SK-N-SH treated with all-trans-retinoic acid at 6 μM for 48 hours (cell line): Measurements from ENCODE around the gene COL7A1.

Source experiments
- ATAC-seq: fragments of 200-7000 bp; cut with Tn5 transposase; 3 replicates; pipeline ENCODE4 v1.9.1; 2020; ENCODE audit warnings: mild to moderate bottlenecking, moderate library complexity
- ARNTL ChIP-seq: fragments of 450-650 bp; formaldehyde crosslinking; IDR thresholded peaks from 2 replicates; pipeline ENCODE4 v1.5.0; 2020; ENCODE audit warnings: low read depth, mild to moderate bottlenecking, moderate library complexity, borderline replicate concordance
- CSDC2 ChIP-seq: fragments of 250-450 bp; sonication (Bioruptor Pico); IDR thresholded peaks from 2 replicates; pipeline ENCODE4 v1.5.0; 2020; ENCODE audit warnings: mild to moderate bottlenecking, moderate library complexity
- ESRRG ChIP-seq: fragments of 250-450 bp; sonication (Bioruptor Pico); IDR thresholded peaks from 2 replicates; pipeline ENCODE4 v1.6.1; 2021; ENCODE audit warnings: mild to moderate bottlenecking
- GLIS3 ChIP-seq: fragments of 250-450 bp; sonication (Bioruptor Pico); IDR thresholded peaks from 2 replicates; pipeline ENCODE4 v1.5.0; 2020; ENCODE audit warnings: mild to moderate bottlenecking, moderate library complexity
- ISL1 ChIP-seq: fragments of 250-450 bp; sonication (Bioruptor Pico); IDR thresholded peaks from 2 replicates; pipeline ENCODE4 v2.1.2; 2022; ENCODE audit warnings: mild to moderate bottlenecking, moderate library complexity
- OSR1 ChIP-seq: fragments of 250-450 bp; sonication (Bioruptor Pico); IDR thresholded peaks from 2 replicates; pipeline ENCODE4 v1.8.0; 2022; ENCODE audit warnings: moderate library complexity, mild to moderate bottlenecking, inconsistent platforms
- PPARA ChIP-seq: fragments of 250-450 bp; sonication (Bioruptor Pico); IDR thresholded peaks from 2 replicates; pipeline ENCODE4 v1.5.0; 2020; ENCODE audit warnings: mild to moderate bottlenecking, borderline replicate concordance
- RARB ChIP-seq: fragments of 250-450 bp; sonication (Bioruptor Pico); IDR thresholded peaks from 2 replicates; pipeline ENCODE4 v1.8.0; 2021; ENCODE audit warnings: mild to moderate bottlenecking, moderate library complexity
- SNAI2 ChIP-seq: fragments of 250-450 bp; sonication (Bioruptor Pico); IDR thresholded peaks from 2 replicates; pipeline ENCODE4 v1.5.0; 2020; ENCODE audit warnings: mild to moderate bottlenecking, moderate library complexity
- TCF4 ChIP-seq: fragments of 250-450 bp; sonication (Bioruptor Pico); IDR thresholded peaks from 2 replicates; pipeline ENCODE4 v1.8.0; 2021; ENCODE audit warnings: mild to moderate bottlenecking, moderate library complexity, borderline replicate concordance
- TOX ChIP-seq: fragments of 250-450 bp; sonication (Bioruptor Pico); IDR thresholded peaks from 2 replicates; pipeline ENCODE4 v1.8.0; 2021; ENCODE audit warnings: mild to moderate bottlenecking, moderate library complexity, borderline replicate concordance
- ZC3H10 ChIP-seq: fragments of 250-450 bp; sonication (Bioruptor Pico); IDR thresholded peaks from 2 replicates; pipeline ENCODE4 v1.5.1; 2021; ENCODE audit warnings: mild to moderate bottlenecking, moderate library complexity
- ZFP3 ChIP-seq: fragments of 250-450 bp; sonication (Bioruptor Pico); IDR thresholded peaks from 2 replicates; pipeline ENCODE4 v1.5.0; 2020; ENCODE audit warnings: mild to moderate bottlenecking, moderate library complexity
- ZFP30 ChIP-seq: fragments of 450-650 bp; formaldehyde crosslinking; IDR thresholded peaks from 2 replicates; pipeline ENCODE4 v1.5.0; 2022; ENCODE audit warnings: mild to moderate bottlenecking, moderate library complexity
- ZNF70 ChIP-seq: fragments of 450-650 bp; formaldehyde crosslinking; IDR thresholded peaks from 2 replicates; pipeline ENCODE4 v1.5.0; 2020; ENCODE audit warnings: mild to moderate bottlenecking, moderate library complexity
- ZNF8 ChIP-seq: fragments of 450-650 bp; formaldehyde crosslinking; IDR thresholded peaks from 2 replicates; pipeline ENCODE4 v1.5.0; 2020; ENCODE audit warnings: mild to moderate bottlenecking, moderate library complexity
- TF ChIP-seq, protein P1 (sequence below): fragments of 250-450 bp; sonication (Bioruptor Pico); IDR thresholded peaks from 2 replicates; pipeline ENCODE4 v1.5.1; 2020; ENCODE audit warnings: low read depth, mild to moderate bottlenecking, moderate library complexity
- TF ChIP-seq, protein P2 (sequence below): fragments of 250-450 bp; sonication (Bioruptor Pico); IDR thresholded peaks from 2 replicates; pipeline ENCODE4 v1.5.0; 2020; ENCODE audit warnings: mild to moderate bottlenecking, moderate library complexity
- TF ChIP-seq, protein P3 (sequence below): fragments of 250-450 bp; sonication (Bioruptor Pico); IDR thresholded peaks from 2 replicates; pipeline ENCODE4 v1.8.0; 2020; ENCODE audit warnings: mild to moderate bottlenecking, moderate library complexity, borderline replicate concordance
- TF ChIP-seq, protein P4 (sequence below): fragments of 250-450 bp; sonication (Bioruptor Pico); IDR thresholded peaks from 2 replicates; pipeline ENCODE4 v1.8.0; 2021; ENCODE audit warnings: low read depth, mild to moderate bottlenecking, moderate library complexity, borderline replicate concordance

Gene COL7A1

DNA sequence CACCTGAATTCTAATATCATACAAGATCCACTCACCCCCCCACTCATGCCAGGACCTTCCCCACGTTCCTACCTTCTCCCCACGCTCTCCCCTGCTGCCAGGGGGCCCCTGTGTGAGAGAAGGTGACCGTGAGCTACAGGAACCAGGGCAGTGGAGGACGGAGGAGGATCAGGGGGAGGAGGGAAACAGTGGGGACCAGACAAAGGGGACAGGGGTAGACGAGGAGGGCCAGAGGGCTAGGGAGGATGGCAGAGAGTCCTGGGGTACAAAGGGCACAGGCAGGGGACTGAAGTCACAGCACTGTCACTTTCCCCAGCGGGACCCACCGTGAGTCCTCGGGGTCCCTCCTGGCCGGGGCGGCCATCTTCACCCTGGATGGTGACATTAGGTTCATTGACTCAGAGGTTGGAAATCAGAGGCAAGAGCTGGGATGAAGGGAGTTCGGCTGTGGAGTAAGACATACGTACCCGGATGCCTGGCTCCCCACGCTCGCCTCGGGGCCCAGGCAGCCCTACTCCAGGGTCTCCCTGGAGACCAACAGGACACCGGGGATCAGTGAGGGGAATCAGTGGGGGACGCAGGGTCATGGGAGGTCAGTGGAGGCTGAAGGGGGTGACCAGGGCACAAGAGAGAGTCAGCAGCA, 25.2 kb downstream of the COL7A1 start:
- no peak for TF ChIP-seq TCF4 (CRISPR knock-in tag)
- TF ChIP-seq ISL1: no peak
- no peak for TF ChIP-seq ARNTL (CRISPR knock-in tag)
- no peak for TF ChIP-seq TOX
- TF ChIP-seq, protein P1, sequence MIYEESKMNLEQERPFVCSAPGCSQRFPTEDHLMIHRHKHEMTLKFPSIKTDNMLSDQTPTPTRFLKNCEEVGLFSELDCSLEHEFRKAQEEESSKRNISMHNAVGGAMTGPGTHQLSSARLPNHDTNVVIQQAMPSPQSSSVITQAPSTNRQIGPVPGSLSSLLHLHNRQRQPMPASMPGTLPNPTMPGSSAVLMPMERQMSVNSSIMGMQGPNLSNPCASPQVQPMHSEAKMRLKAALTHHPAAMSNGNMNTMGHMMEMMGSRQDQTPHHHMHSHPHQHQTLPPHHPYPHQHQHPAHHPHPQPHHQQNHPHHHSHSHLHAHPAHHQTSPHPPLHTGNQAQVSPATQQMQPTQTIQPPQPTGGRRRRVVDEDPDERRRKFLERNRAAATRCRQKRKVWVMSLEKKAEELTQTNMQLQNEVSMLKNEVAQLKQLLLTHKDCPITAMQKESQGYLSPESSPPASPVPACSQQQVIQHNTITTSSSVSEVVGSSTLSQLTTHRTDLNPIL (CRISPR knock-in tag): no peak
- TF ChIP-seq ZC3H10 (CRISPR knock-in tag): no peak
- no peak for TF ChIP-seq ESRRG (CRISPR knock-in tag)
- TF ChIP-seq, protein P2, sequence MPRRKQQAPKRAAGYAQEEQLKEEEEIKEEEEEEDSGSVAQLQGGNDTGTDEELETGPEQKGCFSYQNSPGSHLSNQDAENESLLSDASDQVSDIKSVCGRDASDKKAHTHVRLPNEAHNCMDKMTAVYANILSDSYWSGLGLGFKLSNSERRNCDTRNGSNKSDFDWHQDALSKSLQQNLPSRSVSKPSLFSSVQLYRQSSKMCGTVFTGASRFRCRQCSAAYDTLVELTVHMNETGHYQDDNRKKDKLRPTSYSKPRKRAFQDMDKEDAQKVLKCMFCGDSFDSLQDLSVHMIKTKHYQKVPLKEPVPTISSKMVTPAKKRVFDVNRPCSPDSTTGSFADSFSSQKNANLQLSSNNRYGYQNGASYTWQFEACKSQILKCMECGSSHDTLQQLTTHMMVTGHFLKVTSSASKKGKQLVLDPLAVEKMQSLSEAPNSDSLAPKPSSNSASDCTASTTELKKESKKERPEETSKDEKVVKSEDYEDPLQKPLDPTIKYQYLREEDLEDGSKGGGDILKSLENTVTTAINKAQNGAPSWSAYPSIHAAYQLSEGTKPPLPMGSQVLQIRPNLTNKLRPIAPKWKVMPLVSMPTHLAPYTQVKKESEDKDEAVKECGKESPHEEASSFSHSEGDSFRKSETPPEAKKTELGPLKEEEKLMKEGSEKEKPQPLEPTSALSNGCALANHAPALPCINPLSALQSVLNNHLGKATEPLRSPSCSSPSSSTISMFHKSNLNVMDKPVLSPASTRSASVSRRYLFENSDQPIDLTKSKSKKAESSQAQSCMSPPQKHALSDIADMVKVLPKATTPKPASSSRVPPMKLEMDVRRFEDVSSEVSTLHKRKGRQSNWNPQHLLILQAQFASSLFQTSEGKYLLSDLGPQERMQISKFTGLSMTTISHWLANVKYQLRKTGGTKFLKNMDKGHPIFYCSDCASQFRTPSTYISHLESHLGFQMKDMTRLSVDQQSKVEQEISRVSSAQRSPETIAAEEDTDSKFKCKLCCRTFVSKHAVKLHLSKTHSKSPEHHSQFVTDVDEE (CRISPR knock-in tag): no peak
- TF ChIP-seq ZNF8 (CRISPR knock-in tag): no peak
- no peak for TF ChIP-seq GLIS3 (CRISPR knock-in tag)
- ATAC-seq: no peak

DNA sequence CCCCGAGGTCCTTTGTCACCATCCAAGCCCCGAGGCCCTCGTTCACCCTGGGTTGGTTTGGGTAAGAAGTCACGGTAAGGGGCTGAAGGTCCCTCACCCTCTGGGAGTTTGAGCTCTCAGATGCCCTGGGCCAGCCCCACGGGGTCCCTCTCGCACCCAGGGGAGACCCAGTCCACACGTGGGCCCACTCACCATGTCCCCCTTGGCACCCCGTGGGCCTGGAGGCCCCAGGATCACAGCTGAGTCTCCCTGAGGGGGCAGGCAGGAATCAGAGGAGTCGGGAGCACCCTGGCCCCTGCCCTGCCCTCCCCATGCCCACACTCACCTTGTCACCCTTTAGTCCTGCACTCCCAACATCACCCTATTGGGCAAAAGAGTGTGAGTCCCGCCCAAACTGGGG, 25.7 kb downstream of the COL7A1 start:
- TF ChIP-seq PPARA (CRISPR knock-in tag) (no peak), CSDC2 (CRISPR knock-in tag) (no peak), TCF4 (CRISPR knock-in tag) (no peak), ISL1 (no peak), ZFP30 (CRISPR knock-in tag) (no peak), ZC3H10 (CRISPR knock-in tag) (no peak), ZFP3 (CRISPR knock-in tag) (no peak), RARB (CRISPR knock-in tag) (no peak), ZNF70 (CRISPR knock-in tag) (no peak), TOX (no peak), SNAI2 (CRISPR knock-in tag) (no peak)
- TF ChIP-seq, protein P3, sequence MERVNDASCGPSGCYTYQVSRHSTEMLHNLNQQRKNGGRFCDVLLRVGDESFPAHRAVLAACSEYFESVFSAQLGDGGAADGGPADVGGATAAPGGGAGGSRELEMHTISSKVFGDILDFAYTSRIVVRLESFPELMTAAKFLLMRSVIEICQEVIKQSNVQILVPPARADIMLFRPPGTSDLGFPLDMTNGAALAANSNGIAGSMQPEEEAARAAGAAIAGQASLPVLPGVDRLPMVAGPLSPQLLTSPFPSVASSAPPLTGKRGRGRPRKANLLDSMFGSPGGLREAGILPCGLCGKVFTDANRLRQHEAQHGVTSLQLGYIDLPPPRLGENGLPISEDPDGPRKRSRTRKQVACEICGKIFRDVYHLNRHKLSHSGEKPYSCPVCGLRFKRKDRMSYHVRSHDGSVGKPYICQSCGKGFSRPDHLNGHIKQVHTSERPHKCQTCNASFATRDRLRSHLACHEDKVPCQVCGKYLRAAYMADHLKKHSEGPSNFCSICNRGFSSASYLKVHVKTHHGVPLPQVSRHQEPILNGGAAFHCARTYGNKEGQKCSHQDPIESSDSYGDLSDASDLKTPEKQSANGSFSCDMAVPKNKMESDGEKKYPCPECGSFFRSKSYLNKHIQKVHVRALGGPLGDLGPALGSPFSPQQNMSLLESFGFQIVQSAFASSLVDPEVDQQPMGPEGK (CRISPR knock-in tag): no peak
- TF ChIP-seq, protein P4, sequence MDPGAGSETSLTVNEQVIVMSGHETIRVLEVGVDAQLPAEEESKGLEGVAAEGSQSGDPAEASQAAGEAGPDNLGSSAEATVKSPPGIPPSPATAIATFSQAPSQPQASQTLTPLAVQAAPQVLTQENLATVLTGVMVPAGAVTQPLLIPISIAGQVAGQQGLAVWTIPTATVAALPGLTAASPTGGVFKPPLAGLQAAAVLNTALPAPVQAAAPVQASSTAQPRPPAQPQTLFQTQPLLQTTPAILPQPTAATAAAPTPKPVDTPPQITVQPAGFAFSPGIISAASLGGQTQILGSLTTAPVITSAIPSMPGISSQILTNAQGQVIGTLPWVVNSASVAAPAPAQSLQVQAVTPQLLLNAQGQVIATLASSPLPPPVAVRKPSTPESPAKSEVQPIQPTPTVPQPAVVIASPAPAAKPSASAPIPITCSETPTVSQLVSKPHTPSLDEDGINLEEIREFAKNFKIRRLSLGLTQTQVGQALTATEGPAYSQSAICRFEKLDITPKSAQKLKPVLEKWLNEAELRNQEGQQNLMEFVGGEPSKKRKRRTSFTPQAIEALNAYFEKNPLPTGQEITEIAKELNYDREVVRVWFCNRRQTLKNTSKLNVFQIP (CRISPR knock-in tag): no peak

DNA sequence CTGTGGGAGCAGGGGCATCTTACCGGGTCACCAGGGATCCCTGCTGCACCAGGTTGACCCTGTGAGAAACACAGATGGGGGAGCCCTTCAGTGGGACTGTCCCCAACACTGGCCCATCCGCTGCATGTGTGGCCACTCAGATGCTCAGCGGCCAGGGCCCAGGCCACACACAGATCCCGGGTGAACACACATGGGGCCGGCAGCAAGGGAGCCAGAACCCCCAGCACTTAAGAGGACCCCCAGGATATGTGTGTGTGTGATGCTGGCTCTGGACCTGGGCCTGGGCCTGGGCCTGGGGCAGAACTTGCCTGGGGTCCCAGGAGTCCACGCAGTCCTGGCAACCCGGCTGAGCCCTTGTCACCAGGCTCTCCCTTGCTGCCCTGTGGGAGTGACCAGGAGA, 26.7 kb downstream of the COL7A1 start:
- no peak for ATAC-seq
- TF ChIP-seq CSDC2 (CRISPR knock-in tag): no peak

More for the DNA sequence above, 25.7 kb downstream of the COL7A1 start:
- no peak for ATAC-seq

DNA sequence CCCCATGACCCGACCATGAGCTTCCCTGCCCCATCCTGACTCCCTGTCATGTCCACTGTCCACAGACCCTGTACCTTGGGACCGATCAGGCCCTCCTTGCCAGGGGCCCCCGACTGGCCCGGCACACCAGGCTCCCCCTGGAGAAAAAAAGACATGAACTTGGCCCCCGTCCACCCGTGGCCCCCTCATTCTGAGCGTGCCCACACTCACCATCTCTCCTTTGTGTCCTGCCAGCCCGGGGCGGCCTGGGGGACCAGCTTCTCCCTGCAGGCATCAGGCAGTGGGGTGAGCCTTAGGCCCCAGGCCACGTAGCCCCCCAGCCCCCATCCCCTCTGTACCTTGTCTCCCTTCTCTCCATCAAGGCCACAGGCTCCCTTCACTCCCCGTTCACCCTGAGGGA, 27.6 kb downstream of the COL7A1 start:
- ATAC-seq: no peak
- TF ChIP-seq TCF4 (CRISPR knock-in tag): no peak
- no peak for TF ChIP-seq TOX
- TF ChIP-seq, protein P3 (CRISPR knock-in tag): no peak
- no peak for TF ChIP-seq OSR1 (CRISPR knock-in tag)
- TF ChIP-seq, protein P4 (CRISPR knock-in tag): no peak
- TF ChIP-seq ESRRG (CRISPR knock-in tag): no peak
- no peak for TF ChIP-seq ZNF70 (CRISPR knock-in tag)
- TF ChIP-seq SNAI2 (CRISPR knock-in tag): no peak
- no peak for TF ChIP-seq ARNTL (CRISPR knock-in tag)
- no peak for TF ChIP-seq ZNF8 (CRISPR knock-in tag)
- TF ChIP-seq PPARA (CRISPR knock-in tag): no peak
- TF ChIP-seq ZFP30 (CRISPR knock-in tag): no peak
